Keratinocyte (primary cell): ENCODE data around the gene AGR2.

Experiments
- EZH2 ChIP-seq: IDR thresholded peaks from one replicate; pipeline ENCODE4 v1.6.1; 2012; ENCODE audit warnings: inconsistent platforms, mild to moderate bottlenecking, low read length, moderate library complexity
- TF ChIP-seq, protein P1 (sequence below), 3 experiments: IDR thresholded peaks in 1 of 3; conservative IDR thresholded peaks in 1 of 3; optimal IDR thresholded peaks in 1 of 3; 2 replicates in 2 of 3; 3 replicates in 1 of 3; pipeline versions ENCODE3 to v1.5.1; 2011; ENCODE audit warnings: low read length in 3 of 3, mild to moderate bottlenecking in 3 of 3, moderate library complexity in 2 of 3, control low read depth in 1 of 3, inconsistent platforms in 1 of 3; ENCODE audit not compliant: insufficient read depth in 2 of 3; ENCODE audit errors: extremely low read depth in 1 of 3

DNA sequence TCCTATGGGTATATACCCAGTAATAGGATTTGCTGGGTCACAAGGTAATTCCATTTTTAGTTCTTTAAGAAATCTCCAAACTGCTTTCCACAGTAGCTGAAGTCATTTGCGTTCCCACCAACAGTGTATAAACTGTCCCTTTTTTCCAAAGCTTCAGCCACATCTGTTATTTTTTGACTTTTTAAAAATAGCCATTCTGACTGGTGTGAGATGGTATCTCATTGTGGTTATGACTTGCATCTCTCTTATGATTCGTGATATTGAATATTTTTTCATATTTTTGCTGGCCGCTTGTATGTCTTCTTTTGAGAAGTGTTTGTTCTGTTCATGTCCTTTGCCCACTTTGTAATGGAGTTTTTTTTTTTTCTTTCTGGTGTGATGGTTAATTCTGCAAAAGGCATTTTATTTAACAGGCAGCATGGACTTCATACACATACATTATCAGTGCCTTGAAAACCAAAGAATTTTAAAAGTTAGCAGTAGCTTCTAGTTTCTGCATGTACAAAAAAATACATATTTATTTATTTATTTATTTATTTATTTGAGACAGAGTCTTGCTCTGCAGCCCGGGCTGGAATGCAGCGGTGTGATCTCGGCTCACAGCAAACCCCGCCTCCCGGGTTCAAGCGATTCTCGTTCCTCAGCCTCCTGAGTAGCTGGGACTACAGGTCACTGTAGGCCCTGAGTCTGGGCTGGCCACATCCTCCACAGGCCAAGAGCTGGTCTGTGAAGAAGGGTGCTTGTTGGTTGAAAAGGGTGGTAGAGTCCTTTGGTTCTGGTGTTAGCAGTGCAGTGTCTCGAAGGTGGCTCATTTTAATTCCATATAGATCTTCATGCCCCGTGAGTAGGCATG lies 44.7 kb upstream of the AGR2 start:
- no peak for TF ChIP-seq EZH2
- TF ChIP-seq, protein P1, sequence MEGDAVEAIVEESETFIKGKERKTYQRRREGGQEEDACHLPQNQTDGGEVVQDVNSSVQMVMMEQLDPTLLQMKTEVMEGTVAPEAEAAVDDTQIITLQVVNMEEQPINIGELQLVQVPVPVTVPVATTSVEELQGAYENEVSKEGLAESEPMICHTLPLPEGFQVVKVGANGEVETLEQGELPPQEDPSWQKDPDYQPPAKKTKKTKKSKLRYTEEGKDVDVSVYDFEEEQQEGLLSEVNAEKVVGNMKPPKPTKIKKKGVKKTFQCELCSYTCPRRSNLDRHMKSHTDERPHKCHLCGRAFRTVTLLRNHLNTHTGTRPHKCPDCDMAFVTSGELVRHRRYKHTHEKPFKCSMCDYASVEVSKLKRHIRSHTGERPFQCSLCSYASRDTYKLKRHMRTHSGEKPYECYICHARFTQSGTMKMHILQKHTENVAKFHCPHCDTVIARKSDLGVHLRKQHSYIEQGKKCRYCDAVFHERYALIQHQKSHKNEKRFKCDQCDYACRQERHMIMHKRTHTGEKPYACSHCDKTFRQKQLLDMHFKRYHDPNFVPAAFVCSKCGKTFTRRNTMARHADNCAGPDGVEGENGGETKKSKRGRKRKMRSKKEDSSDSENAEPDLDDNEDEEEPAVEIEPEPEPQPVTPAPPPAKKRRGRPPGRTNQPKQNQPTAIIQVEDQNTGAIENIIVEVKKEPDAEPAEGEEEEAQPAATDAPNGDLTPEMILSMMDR (optimal IDR thresholded peaks at IDR 0.05 in 1 of 3, IDR thresholded peaks at IDR 0.05 in 1 of 3, conservative IDR thresholded peaks at IDR 0.05 in 1 of 3; ENCODE audit: extremely low read depth in 1 of 3, insufficient read depth in 2 of 3, low read length in 3 of 3) = no peak
